Measurements from ENCODE around the gene CDC37.

Gene CDC37

DNA sequence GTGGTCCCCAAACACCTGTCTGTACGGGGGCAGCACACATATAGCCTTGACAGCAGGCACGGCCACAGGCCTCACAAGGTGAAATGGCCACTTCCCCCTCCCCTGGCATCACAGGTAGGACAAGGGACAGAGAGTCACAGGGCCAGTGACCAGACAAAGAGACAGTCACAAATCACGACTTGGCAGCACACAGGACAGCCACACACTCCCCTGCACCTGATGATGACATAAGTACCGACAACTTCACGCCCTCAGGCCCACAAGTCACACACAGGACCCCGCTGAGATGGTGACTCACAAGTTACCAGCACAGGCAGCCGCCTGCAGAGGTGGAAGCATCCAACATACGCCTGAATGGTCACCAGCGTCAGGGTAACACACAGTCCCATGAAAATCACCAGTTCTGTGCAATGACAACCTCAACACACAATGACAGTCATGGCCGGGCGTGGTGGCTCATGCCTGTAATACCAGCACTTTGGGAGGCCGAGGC, 39.5 kb downstream of the CDC37 start:
- DNase-seq (ENCODE audit: insufficient read length, low spot score) (no peak), FAIRE-seq (no peak)

GRCh38 chr19:10362259-10362658, 41.1 kb downstream of the CDC37 start:
- DNase-seq (ENCODE audit: insufficient read length, low spot score) (no peak), FAIRE-seq (no peak)

- FAIRE-seq (no peak), DNase-seq (ENCODE audit: insufficient read length, low spot score) (no peak)
Observed at GRCh38 chr19:10361569-10362011, 41.8 kb downstream of the CDC37 start.

GRCh38 chr19:10356431-10356830, 46.9 kb downstream of the CDC37 start:
- no peak for DNase-seq (ENCODE audit: insufficient read length, low spot score)
- no peak for FAIRE-seq

DNA sequence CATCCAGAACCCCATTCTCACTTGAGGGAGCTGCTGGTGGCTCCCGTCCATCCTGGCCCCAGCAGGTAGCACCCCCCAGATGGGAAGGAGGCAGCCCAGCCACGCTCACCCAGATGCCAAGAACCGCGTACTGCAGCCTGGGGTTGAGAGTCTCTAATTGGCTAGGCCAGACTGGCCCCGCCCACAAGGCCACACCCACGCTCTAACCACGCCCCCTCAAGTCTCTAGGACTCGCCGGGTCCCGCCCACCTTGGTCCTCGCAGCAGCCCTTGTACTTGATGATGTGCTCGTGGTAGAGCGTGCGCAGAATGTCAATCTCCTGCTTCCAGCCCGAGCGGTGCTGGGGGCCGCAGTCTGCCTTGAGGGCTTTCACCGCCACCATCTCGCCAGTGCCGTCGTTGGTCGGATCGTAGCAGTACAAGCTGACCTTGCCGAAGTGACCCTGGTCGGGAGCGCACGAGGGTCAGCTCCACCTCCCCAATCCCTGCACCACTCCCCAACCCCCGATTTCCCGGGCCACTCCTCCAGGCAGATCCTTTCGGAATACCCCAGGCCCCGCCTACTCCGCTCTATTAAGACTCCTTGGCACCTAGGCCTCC, 49.5 kb downstream of the CDC37 start:
- FAIRE-seq (no peak), DNase-seq (ENCODE audit: insufficient read length, low spot score) (no peak)

GRCh38 chr19:10352764-10353671, 50.3 kb downstream of the CDC37 start:
- no peak for DNase-seq (ENCODE audit: insufficient read length, low spot score)
- no peak for FAIRE-seq

DNA sequence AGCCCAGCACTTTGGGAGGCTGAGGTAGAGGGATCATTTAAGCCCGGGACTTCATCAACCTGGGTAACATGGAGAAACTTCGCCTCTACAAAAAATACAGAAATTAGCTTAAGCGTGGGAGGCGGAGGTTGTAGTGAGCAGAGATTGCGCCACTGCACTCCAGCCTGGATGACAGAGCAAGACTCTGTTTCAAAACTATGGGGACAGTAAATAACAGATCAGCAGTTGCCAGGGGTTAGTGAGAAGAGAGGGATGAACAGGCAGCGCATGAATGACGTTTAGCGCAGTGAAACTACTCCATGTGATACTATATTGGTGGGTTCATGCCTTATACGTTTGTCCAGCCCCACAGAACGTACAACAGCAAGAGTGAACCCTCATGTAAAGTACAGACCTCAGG, 56.8 kb downstream of the CDC37 start:
- no peak for FAIRE-seq

DNA sequence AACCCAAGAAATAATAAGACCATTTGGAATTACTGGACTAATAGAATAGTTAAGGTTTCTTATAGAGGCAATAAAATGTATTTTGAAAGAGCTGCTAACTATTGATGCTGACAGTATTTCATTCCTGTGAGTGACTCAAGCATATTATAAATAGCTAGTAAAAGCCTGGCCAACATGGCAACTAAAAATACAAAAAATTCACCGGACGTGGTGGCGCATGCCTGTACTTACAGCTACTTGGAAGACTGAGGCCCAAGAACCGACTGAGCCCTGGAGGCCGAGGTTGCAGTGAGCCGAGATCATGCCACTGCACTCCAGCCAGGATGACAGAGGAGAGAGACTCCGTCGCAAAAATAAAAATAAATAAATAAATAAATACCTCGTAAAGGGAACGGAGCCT, 58.6 kb downstream of the CDC37 start:
- DNase-seq (ENCODE audit: insufficient read length, low spot score) (no peak), FAIRE-seq (no peak)

More for the DNA sequence above, 56.8 kb downstream of the CDC37 start:
- no peak for DNase-seq (ENCODE audit: insufficient read length, low spot score)

GRCh38 chr19:10343495-10343894, 59.8 kb downstream of the CDC37 start:
- no peak for DNase-seq (ENCODE audit: insufficient read length, low spot score)
- FAIRE-seq, result no peak
